HG03457 (cell line): ENCODE measurements around the gene VIM.

ENCODE experiments used
- ATAC-seq: cut with Tn5 transposase; IDR thresholded peaks from one replicate; pipeline ENCODE4 v1.9.1; 2021; ENCODE audit warnings: moderate number of reproducible peaks; ENCODE audit not compliant: unreplicated experiment

The VIM gene

DNA sequence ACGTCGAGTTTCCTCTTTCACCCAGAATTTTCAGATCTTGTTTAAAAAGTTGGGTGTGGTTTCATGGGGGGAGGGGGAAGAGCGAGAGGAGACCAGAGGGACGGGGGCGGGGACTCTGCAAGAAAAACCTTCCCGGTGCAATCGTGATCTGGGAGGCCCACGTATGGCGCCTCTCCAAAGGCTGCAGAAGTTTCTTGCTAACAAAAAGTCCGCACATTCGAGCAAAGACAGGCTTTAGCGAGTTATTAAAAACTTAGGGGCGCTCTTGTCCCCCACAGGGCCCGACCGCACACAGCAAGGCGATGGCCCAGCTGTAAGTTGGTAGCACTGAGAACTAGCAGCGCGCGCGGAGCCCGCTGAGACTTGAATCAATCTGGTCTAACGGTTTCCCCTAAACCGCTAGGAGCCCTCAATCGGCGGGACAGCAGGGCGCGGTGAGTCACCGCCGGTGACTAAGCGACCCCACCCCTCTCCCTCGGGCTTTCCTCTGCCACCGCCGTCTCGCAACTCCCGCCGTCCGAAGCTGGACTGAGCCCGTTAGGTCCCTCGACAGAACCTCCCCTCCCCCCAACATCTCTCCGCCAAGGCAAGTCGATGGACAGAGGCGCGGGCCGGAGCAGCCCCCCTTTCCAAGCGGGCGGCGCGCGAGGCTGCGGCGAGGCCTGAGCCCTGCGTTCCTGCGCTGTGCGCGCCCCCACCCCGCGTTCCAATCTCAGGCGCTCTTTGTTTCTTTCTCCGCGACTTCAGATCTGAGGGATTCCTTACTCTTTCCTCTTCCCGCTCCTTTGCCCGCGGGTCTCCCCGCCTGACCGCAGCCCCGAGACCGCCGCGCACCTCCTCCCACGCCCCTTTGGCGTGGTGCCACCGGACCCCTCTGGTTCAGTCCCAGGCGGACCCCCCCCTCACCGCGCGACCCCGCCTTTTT is at the start of gene VIM:
Gene VIM, plus strand, starts transcription at position 151 of the 925 bp plus-strand sequence. CDS start 1,182 bp downstream, outside the sequence.
- peak; percentile 22 for ATAC-seq

DNA sequence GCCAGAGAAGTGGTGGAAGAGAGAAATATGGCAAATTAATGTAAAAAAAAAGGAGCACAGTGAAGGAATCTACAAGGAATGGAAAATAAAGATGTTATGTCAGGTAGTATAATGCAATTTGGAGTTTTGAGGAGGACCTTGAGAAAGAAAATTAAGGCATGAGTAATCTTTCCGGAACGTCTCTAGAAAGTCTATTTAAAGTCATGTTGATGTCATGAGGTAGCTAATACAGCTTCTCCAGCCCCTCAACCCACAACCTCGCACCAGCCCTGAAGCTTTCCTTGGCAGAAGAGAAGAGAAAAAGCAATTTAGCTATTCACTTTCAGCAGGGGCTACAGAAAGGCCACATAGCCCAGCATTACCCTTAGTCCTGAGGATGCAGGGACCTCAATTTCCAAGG is 49.0 kb upstream of the VIM start:
- ATAC-seq, result no peak

DNA sequence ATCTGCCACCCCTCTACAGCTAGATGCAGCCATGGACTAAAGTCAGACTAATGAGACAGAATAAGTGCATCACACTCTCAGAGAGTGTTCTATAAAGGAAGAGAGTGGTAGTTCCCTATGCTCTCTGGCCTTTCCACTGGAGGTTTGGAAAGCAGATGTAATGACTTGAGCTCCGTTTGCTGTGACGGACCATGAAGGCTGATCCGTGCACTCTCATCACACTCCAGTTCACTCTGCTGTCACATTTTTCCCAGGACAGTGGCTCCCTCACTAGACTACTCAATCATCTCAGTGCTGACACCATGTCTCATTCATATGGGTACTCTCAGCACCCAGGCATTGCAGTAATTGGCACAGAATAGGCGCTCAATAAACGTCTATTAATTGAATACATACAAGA is 46.9 kb upstream of the VIM start:
- ATAC-seq, result no peak

DNA sequence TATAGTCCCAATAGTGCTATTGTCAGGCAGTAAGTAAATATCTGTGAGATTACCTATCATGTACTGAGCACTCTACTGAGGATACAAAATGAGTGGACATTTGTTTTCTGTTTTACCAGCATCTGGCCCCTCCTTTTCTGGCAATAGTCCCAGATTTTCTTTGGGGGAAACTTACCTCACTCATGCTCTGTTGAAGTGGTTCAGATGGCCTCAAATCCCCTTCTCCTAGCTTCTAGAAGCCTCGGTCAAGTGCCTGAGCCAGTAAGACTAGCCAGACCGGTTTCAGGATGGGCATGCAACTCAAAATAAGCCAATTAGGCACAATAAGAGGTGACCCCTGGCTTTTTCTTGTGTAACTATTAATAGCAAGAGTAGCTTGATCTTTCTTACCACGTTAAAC is 46.3 kb upstream of the VIM start:
- ATAC-seq, result no peak

DNA sequence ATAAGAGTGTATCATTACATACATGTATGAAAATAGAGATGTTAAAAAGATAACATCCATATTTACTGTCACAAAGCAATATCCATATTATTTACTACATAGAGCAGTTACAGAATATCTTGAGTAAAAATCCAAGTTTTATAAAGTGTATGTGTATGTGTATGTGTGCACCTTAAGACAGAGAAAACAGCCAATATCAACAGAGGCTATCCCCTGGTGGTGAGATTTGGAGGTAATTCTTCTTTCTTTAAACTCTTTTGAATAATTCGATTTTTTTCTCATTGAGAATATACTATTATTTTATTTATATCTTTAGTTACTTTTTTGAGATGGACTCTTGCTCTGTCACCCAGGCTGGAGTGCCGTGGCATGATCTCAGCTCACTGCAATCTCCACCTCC is 44.9 kb upstream of the VIM start:
- ATAC-seq, result no peak

DNA sequence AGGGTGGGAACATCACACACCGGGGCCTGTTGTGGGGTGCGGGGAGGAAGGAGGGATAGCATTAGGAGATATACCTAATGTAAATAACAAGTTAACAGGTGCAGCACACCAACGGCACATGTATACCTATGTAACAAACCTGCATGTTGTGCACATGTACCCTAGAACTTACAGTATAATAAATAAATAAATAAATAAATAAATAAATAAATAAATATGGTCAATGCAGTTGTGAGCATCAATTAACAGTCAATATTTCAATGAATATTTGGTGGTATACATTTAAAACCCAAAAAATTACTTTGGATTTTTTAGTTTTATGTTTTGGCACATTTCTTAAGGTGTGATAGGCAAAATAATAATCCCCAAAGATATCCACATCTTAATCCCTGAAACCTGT is 42.2 kb upstream of the VIM start:
- no peak for ATAC-seq

DNA sequence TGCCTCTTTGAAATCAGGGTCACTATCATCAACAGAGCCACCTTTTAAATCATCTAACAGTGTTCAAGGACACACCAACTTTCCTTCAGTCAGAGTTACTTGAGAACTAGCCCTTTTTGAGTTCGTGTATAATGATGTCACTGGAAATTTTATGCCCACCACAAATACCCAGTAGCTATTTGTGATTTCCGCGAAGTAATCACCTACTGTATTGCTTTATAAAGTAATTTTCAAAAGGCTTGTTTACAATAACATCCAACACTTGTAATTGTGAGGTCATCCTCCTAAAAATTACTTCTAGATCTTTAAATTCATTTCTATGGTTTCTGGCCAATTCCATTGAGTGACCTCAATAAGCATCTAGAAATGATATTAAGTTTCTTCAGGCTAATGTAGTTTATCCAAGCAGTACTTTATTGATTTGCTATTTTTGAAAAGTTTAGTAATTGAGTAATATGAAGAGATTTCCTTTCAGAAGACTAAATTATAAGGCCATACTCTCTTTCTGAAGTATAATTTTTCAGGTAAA is 39.3 kb upstream of the VIM start:
- ATAC-seq, result no peak

DNA sequence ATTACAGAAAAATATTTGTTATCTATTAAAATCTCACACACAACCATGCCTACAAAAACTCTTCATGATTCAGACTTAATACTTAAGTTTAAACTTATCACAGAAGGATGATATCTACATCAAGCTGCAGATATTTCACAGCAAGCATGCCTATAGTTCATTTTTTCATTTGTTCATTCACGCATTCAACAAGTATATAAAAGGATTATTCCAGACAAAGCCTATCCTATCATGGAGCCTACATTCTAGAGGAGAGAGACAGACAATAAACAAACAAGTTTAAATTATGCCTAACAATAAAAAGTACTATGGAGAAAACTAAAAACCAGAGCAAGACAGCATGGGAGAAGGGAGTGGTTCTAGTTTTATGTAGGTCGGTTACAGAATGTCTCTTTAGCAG is 37.4 kb upstream of the VIM start:
- ATAC-seq, result no peak

DNA sequence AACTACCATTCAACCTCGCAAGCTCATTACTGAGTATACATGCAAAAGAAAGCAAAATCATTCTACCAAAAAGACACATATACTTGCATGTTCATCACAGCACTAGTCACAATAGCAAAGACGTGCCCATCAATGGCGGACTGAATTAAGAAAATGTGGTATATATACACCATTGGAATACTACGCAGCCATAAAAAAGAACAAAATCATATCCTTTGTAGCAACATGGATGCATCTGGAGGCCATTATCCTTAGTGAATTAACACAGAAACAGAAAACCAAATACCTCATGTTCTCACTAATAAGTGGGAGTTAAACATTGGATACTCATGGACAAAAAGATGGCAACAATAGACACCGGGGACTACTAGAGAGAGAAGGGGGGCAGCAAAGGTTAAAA is 33.0 kb upstream of the VIM start:
- no peak for ATAC-seq

DNA sequence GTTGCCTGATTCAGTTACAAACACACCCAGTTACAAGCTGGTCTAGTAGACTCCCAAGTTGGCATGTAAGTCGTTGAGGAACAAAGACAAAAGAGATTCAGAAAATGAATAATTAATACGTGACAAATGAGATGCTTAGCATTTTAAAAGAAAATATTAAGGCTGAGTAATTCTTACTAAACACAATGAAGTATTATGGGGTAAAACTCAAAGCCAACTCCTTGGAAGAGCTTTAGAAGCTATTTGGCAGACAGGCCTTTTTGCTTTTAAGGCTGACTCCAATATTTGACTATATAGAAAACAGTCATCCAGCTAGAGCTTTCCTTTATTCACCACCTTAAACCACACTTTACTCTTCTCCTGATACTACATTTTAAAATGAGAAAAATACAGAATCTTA is 32.0 kb upstream of the VIM start:
- ATAC-seq, result no peak

DNA sequence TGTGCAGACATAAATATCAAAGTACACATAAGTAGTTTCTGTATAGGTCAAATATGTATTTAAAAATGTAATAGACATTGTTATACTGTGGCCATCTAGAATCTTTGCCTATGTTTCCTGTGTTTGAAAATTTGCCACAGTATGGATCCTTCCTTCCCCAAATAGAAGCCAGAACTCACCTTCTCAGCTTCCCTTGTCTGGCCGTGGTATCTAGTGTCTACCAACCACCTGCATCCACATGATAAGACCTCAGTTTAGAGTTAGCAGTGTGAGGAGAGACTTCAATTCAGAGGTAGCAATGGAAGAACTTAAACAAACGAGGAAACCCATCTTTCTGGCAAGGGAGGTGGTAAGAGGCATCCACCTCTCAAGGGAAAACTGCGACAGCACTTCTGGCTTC is 31.5 kb upstream of the VIM start:
- ATAC-seq, result no peak

DNA sequence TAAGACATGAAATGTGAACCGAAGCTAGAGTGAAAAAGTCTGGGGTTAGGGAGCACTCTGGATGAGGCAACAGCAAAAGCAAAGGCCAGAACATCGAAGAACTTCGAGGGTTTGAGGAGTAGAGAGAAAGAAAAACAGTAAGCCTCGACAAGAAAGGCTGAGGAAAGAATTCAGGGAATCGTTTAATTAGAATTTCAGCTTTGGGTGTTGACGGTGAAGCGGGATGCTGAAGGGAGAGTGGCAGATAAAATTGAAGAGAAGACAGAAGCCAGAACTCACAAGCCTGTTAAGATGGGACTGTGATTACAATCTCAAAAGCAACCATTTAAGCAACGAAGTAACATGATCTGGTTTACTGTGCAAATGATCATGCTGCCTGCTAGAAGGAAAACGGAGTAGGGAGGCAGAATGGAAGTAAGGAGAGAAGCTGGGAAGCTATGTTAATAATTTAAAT is 28.7 kb upstream of the VIM start:
- no peak for ATAC-seq

DNA sequence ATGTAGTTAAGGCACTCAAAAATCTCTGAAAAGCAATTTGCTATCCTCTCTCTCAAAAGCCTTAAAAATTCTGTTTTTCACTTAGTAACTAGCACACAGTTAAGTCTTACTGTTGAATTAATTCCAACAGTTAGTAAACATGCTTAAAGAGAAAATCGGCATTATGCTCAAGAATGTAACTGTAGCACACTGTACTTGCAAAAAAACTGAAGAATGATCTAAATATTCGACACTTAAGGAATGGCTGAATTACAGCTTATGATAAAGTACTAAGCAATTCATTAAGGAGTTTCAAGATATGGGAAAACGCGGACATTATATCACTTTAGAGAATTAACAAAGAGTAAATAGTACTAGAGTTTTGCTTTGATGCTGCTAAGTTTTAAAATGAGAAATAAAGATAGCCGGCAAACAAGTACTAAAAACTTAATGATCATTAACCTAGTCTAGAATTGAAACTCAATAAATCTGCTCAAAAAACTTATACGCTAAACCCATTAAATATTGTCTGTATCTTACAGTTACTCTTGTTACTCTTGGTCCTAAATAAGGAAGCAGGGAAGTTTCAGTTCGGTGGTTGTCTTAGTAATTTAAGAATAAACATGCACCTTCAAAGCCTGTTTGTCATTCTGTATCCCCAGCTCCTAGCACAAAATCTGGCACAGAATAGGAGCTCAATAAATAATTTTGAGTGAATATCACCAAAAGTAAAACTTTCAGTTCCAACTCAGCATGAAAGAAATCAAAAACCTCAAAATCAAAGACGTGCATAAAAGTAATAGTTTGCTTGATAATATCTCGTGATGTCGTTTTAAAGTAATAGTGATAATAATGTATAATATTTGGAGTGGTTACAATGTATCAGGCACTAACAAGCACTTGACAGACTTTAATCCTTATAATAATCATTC is 27.8 kb upstream of the VIM start:
- ATAC-seq, result no peak

DNA sequence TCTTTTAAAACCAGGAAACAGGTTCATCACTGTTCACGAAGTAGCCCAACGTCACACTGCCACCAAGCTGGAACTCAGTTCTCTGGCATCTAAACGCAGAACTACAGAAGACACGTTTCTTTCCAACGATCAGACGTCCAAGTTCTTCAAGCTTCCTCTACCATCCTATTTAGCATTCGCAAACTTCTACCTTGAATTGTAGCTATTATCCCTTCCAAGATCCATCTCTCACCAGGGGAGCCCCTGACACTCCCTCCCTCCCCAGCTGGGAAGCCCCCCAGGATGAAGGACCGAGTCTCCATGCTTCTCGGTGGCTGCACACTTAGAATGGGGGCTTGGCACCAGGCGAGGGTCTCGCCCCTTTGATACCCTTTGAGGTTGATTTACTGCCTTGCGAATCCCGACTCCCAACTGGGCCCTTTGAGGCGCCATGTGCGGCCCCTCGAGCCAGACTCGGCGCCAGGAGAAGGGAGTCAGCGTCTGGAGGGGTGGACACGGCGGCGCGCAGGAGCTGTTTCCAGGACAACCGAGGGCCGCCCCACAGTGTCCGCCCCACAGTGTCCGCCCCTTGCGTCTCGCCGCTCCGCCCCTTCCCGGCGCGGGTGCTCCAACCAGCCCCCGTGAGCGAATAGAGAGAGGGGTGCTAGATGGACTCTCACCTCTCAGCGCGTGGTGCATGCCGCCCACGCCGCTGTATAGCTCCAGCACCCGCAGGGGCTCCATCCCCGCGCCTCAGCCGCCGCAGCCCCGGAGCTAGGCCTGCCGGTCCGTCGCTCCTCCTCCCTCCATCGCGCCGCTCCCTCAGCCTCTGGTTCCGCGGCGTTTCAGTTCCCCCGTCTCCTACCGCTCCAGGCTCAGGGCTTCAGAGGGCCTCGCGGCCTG is 26.9 kb upstream of the VIM start, which contains the start of gene TRDMT1:
Gene TRDMT1, minus strand, starts transcription at position 761 of the 882 bp plus-strand sequence. Its CDS starts 38 bp downstream, at position 723.
- ATAC-seq, result peak; percentile 83

DNA sequence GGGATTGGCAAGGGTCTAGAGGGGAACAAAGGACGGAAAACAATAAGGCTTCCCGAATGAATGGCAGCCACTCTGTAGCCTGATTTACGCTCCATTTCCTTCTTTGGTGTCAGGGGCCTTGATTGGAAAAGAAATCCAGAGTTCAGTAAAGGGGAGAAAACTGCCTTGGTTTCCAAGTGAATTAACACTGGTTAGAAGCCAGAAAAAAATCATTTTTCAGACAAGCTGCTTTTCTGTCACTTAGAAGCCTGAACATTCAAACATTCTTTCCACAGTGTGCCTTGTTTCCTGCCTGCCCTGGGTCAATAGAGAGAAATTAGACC is 26.3 kb upstream of the VIM start:
- no peak for ATAC-seq

DNA sequence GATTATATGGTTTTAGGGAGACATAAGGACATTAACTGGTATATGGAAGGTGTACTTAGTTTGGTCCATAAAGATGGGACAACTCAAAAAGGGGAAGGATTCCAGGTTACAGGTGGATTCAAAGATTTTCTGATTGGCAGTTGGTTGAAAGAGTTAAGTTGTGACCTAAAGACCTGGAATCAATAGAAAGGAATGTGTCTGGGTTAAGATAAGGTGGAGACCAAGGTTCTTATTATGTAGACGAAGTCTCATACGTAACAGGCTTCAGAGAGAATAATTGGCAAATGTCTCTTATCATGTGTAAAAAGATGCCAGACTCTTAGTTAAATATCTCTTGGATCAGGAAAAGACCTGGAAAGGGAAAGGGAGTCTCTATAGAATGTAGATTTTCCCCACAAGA is 25.5 kb upstream of the VIM start:
- no peak for ATAC-seq

DNA sequence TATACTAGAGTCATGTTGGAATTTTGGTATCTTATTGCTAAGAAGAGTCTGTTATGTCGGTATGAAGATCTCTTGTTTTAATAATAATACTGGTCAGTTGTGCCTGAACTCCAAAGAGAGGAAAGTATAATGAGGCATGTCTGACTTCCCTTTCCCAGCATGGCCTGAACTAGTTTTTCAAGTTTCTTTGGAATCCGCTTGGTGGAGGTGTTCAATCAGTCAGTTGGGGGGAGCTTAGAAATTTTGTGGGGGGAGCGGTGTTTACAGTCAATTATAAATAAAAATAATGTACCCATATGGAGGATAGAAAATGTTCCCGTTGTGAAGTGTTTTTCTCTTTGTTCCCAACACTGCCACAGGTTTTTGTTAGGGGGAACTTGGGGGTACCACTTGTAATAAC is 25.0 kb upstream of the VIM start:
- no peak for ATAC-seq

DNA sequence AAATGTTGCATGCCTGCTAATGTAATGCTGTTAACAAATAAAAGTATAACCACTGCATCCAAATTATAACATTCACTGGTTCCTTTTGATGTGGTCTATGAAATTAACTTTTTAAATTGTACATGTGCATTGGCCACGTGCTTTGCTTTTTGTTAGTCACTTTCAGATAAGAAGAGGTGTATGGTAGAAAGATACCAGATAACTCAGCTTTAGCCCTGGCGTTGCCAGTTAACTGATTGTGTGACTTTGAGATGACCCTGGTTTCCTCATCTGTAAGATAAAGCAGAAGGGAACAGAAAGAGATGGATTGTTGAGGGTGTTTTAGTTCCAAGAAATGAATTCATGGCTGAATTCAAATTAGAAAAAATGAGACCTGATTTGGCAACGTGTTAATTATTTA is 24.6 kb upstream of the VIM start:
- no peak for ATAC-seq

DNA sequence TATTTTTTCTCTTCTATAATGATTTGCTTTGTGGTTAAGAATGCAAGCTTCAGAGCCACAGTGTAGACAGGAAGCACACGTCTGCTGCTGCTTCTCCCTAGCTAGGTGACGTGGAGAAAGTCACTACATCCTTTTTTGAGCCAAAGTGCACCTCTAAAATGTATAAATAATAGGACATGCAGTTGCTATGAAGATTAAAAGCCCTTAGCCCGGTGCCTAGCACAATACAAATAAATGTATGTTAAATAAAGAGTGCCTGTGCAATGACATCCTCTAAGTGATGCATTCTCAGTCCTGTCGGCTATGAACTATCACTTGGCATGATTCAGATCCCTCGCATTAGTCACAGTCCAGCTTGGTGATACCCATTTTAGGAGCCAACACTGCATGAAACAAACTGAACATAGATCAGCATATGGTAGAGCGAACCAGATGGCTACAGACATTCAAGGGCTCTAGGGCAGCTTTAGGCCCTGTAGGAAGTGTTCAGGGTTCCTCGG is 21.8 kb upstream of the VIM start:
- peak; percentile 63 for ATAC-seq

DNA sequence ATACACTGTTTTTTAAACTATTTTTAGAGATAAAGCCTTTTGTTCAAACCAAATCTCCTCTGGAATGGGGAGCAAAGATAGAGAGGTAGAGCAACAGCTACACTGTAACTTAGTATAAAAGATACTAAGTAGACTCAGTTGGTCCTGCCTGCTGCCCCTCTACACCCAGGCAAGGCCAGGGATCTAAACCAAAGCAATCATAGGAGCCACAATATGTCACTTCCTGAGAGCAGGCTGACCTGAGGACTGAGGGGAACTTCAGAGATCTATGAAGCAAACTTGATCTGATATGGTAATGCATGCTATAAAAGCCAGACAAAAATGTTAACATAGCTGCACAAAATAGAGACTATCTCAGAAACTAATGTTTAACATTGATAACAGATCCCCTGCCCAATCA is 19.6 kb upstream of the VIM start:
- no peak for ATAC-seq
